Hematopoietic multipotent progenitor cell treated with erythropoietin and hydrocortisone succinate and interleukin-3 and kit ligand, for 8 days (in vitro differentiated cells): ENCODE measurements around the gene KRT9.
"Not testable (repeated sequence)": the region's sequence is repeated elsewhere in the genome, so short reads cannot be mapped to it uniquely, and the experiment has no call there.

Experiments used
- DNase-seq: peaks from one replicate; pipeline ENCODE4 v3.0.0-alpha.2; 2015

The KRT9 gene

DNA sequence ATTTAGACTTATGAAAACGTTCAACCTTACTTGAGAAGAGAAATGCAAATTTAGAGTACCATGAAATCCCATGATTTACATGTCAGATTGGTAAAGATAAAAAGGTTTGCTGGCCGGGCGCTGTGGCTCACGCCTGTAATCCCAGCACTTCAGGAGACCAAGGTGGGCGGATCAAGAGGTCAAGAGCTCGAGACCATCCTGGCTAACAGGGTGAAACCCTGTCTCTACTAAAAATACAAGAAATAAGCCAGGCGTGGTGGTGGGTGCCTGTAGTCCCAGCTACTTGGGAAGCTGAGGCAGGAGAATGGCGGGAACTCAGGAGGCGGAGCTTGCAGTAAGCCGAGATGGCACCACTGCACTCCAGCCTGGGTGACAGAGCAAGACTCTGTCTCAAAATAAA, 29.1 kb downstream of the KRT9 start:
- DNase-seq, result not testable (repeated sequence)

DNA sequence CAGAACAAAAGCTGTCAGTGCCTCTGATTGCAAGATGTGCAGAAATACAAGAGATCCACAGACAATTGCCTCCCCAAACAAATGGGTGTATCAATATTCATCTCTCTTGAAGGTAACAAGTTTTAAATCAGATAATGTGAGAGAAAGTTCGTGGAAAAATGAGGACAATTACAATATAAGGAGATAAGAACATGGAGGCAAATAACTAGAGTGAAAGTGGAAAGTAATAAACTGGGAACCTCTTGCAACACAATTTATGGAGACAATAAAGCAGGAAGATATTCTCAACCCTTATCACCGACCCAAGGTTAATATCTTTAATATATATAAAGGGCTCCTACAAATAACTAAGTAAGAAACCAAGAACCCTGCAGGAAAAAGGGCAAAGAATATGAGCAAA, 29.5 kb downstream of the KRT9 start:
- no peak for DNase-seq

DNA sequence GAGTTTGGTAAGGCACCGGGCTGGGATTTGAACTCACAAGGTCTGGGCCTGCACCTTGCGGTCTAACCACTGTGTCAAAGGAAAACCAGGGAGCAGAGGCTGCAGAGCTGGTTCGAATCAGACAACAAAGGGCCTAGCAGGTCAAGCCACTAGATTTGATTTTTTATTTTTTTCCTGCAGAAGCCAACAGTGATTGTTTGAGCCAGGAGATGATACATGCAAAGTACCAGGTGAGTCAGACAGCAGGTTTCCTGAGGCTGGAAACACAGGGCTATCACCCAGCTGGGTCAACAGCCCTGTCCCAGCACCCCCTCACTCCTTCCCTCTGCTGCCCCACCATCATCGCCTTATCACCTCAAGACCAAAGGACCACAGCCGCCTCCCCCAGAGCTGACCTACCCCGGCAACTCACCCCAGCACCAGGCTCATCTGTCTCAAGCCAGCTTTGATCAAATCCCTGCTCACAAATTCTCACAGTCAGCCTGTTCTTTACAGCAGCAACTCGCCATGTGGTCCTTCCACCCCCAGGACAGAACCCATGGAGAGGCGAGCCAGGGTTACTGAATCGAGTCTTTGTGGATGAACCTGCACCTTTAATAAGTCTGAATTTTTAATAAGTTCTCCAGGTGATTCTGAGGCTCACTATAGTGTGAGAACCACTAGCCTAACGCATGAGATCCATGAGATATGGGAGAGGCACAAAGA, 30.8 kb downstream of the KRT9 start:
- DNase-seq, result no peak

DNA sequence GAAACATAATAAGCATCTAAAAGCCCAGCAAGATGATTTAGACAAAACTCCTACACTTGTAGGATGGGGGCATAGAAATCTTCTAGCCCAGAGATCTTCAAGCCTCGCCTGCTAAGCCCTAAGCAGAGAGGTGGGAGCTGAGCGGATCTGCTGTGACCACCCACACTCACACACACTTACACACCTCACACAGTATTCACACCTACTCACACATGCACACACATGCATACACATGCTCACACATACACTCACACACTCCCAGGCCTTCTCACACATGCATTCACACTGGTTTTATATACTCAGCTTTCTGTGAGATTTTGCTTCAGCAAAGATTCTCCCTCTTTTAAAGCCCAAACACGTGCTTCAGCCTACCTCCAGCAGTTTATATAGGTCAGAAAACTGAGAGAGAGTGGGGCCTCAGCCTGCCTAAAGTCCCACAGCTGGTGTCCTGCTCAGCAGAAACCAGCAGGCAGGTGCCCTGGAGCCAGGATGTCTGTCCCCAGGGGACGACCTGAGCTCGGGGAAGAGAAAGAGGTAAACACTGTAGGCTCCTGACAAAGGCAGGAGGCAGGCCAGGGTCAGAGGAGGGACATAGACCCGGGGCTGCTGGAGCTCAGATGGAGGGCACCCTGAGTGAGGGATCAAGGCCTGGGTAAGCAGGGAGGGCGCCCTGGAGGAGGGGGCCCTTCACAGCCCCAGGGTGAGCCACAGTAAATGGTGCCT, 31.7 kb downstream of the KRT9 start:
- no peak for DNase-seq

DNA sequence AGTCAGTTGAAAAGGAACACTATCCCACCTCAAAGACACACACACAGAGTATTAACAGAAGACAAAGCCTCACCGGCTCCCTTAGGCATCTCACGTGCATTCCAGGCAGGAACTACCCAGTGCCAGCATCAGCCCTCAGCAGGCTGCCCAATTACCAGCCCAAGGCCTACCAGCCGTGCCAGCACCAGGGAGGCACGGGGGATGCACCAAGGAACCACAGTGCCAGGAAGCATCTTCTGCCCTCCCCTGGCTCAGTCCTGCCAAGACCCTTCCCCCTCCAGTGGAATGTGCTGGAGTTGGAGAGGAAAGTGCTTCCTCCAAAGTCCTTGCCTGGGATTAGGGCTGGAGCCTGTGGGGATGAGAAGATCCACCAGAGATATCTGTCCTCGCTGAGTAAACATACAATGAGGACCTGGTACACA, 32.8 kb downstream of the KRT9 start:
- DNase-seq, result no peak

DNA sequence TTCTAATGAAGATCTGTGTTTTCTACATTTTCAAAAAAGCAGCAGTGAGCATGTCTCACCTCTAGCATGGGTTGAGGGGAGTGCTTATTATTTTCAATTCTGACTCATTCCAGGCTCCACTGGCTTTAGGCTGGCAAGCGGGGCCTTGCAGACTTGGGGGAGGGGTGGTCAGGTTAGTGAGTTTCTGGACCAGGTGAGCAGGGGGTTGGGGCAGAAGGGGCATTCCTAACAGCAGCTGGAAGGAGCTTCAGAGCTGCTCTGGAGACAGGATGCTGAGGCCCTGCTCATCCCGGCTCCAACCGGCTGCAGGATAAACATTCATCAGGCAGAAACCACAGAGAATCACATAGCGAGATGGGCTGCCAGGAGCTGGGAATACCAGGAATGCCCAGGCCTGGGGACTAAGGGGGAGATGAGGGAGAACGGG, 33.3 kb downstream of the KRT9 start:
- DNase-seq, result no peak

DNA sequence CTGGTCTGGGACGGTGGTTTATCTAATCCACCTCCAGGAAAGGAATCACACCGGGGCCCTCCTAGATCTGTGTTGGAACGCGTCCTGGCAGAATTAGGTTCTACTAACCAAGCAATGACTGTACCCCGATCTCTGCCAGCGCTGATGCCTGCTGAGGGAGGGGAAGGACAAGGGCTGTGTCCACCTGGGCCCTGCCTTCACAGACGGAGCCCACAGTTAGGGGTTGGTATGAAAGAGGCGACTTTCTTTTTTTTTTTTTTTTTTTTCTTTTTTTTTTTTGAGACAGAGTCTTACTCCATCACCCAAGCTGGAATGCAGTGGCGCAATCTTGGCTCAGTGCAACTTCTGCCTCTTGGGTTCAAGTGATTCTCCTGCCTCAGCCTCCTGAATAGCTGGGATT, 33.9 kb downstream of the KRT9 start:
- no peak for DNase-seq

DNA sequence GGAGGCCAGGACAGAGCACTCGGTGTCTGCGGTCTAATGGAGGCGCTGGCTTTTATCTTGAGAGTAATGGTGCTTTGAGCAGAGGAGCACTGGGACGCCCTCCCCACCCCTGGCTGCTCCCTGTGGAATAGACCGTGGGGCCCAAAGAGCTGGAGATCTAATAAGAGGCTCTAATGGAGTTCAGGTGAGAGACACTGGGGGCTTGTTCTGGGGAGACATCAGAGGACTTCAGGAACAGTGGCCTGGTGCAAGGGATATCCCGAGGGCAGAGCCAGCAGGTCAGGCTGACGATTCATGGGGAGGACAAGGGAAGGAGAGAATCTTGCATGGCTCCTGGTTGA, 34.3 kb downstream of the KRT9 start:
- DNase-seq, result no peak

DNA sequence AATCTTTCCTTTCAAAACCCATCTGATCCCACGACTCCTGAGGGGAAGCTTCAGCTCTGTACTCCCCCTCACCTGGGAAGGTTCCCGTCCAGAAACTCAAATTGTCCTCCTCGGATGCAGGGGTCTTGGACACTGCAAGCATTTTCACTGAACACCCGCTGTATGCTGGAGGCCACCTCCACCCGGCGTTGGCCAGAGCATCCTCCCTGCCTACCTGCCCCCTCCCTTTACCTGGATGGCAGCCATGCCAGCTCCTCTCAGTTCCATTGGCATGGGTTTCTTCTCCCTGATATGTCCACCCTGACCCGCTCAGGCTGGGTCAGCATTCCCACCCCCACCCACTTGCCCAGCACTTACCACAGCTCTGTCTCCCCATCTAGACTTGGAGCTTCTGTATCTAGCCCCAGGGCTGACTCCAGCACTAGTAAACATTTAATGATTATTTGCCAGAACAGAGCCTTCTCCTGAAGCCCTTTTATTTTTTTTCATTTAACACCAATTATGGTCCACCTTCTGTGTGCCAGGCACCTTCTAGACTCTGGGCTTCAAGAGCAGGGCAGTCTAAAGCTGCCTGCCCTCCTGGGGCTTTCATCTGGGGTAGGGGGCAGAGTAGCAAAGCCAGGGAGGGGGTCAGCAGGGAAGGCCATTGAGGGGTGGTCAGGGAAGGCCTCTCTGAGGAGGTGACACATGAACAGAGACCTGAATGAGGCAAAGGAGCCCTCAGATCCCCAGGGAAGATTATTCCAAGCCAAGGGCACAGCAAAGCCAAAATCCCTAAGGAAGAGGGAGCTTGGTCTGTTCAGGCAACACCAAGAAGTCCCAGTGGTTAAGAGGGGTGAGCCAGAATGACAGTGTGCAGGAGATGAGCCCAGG, 34.9 kb downstream of the KRT9 start:
- DNase-seq, result no peak

DNA sequence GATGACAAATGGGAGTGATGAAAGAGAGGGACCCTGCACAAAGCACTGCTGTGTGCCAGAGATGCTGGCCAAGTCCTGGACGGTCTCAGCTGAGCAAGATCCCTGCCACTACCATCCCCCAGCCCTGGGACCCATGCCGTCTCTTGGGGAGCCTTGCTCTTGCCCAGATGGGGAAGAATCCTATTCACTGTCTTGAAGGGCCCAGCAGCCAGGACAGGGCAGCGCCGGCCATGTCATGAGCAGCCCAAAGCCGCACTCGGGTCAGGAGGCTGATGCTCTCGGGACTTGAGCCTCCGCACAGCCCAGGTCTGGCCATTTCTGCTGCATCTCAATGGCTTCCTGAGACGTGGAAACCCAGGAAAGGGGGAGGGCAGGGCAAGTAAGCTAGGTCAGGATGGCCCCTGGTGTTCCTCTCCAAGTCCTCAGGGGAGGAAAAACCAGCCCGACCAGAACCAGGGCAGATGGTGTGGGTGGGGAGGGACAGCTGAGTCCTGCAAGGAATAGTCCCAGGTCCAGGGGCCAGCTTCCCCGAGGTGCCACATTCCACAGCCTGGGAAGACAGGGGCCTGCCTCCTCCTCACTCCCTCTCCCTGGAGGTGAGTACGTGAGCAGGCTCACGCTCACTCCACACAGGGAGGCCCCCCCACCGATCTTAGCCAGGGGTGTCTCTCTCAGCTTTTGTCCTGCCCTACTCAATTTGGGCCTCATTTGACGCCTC, 35.9 kb downstream of the KRT9 start:
- DNase-seq, result no peak

DNA sequence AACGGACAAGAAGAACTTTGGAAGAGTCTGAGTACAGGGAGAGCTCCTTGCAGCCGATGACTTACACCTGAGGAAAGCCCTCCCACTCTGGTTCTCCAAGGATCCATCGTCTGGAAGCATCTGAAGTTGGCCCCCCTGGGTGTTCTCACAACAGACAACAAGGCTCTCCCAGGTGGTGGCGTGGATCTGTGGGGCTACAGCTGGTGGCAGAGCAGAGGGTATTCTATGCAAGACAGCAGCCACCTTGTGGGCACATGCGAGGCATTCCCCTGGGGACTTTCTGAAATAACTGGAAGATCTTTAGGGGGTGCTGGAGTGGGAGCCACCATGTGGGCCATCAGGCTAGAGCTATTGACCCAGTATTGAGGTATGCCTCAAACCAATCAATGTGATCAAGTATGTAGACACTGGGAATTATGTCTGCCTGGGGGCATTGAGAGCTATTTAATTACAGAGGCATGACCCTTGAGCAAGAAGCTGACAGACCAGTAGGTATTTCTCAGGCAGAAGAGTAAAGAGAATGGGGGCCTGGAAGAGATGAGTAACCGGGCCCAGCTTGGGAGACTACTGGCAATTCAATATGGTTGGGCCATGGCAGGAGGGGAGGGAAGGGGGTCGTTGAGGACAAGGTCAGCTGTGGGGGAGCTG, 36.8 kb downstream of the KRT9 start:
- DNase-seq, result no peak

DNA sequence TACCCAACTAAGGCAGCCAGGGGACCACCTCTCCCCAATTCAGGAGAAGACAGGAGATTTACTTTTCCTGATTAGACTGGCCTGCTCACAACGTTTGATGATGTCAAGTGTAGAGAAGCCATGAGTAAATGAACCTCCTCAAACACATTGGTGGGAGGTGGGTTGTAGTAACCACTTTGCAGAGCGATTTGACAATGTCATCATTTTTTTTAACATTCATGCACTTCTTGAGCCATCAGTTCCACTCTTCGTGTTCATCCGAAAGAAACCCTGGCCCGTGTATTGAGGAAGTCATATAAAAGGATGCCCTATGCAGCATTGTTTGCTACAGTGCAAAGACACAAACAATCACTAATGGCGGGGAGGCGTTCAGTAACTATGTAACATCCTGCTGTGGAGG, 38.2 kb downstream of the KRT9 start:
- no peak for DNase-seq

DNA sequence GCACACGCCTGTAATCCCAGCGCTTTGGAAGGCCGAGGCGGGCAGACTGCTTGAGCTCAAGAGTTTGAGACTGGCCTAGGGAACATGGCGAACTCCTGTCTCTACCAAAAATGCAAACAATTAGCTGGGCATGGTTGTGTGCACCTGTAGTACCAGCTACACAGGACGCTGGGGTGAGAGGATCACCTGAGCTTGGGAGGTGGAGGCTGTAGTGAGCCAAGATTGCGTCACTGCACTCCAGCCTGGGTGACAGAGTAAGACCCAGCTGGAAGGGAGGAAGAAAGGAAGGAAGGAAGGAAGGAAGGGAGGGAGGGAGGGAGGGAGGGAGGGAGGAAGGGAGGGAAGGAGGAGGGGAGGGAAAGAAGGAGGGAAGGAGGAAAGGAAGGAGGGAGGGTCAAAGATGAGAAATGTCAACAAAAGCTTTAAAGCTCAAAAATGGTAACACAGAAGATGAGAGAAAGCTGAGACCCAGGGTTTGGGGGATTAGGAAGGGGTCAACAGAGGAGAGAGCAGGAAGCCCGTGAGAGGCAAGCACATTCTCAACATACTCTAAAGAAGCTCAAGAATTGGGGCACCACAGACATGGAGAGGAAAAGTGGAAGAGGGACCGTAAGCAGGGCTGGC, 38.8 kb downstream of the KRT9 start:
- no peak for DNase-seq

DNA sequence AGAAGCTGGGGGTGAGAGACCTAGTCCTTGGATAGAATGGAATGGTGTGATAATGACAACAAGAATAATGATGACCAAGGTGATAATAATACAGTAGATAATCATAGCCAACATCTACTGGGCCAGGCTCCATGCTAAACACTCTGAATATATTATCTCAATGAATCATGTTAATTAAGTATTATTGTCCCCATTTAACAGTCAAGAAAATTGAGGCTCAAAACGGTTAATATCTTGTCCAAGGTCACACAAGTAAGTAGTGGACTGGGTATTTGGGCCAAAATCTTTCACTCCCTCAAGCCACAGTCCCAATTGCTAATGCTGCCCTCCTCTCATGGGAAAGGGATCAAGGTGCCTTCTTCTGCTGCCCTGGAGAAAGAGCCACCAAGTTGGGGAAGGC, 39.9 kb downstream of the KRT9 start:
- no peak for DNase-seq

DNA sequence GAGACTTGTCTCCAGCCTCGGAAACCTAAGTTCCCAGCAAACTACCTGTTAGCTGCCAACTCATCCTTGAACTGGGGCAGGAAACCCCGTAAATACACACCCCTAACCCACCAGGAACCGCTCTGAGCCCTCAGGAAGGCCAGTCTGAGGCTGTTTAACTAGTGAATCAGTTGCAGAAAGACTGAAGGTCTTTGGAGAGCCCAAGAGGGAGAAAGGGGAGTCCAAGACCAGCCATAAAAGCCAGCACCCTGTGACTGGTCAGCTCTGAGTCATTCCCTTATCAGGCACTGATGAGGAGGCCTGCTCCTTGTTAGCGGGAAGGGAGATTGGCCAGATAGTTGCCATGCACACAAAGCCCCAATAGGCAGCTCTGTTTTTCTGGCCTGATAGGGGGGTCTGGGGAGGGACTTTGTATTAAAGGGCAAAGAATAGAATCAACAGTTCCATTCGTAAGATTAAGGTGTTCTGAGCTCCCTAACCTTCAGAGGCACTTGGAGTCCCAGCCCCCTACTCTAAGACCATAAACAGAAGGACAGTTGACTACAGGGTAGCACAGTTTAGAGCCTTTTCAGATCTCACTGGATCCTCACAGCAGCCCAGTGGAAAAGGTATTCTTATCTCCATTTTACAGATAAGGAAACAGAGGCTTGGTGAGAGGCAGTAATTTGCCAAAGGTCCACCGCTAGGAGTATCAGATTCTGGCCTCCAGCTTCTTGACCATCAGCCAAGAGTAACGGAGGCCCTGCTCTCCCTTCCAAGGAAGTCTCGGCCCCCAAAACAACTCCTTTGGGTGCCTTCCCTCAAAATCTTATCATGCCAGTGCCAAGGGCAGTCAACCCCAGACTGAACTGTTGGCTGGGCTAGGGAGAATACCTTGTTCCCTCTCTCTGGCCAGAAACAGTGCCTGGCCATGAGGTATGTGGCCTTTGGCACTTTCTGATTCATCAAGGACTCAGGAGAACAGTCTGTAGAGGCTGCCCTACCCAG, 41.5 kb downstream of the KRT9 start:
- peak; percentile 74 for DNase-seq

DNA sequence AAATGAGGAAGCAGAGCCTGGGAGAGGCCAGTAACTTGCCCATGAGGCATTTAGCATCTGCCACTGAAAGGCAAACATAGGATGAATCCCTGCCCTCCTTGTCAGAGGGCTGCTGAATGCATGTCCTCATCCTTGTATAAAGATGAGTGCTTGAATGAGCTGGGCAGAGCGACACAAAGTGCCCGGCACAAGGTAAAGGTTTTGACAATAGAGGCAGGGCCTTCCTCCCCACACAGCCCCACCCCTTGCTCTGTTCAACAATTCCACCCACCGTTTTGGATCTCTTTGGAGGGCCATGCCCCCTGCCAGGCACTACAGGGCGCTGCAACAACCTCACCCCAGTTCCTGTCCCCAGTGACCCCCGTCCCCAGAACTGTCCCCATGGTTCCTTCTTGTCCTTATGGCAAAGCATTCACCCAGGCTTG, 42.4 kb downstream of the KRT9 start:
- peak; percentile 4 for DNase-seq

DNA sequence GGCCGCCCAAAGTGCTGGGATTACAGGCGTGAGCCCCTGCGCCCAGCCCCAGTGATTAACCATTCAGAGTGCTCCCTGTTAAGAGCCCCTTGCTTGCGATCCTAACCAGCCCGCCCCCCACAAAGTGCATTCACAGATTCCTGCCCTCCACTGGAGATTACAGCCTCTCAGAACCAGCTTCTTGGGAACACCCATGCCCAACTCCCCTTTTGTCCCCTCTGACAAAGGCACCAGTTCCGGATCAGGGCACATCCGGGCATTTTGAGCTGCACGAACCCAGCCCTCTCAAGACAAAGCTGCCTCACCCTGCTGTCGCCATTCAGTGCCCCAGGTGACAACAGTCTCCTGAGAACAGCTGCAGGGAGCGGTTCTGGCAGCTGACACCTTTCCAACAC, 42.9 kb downstream of the KRT9 start:
- no peak for DNase-seq

DNA sequence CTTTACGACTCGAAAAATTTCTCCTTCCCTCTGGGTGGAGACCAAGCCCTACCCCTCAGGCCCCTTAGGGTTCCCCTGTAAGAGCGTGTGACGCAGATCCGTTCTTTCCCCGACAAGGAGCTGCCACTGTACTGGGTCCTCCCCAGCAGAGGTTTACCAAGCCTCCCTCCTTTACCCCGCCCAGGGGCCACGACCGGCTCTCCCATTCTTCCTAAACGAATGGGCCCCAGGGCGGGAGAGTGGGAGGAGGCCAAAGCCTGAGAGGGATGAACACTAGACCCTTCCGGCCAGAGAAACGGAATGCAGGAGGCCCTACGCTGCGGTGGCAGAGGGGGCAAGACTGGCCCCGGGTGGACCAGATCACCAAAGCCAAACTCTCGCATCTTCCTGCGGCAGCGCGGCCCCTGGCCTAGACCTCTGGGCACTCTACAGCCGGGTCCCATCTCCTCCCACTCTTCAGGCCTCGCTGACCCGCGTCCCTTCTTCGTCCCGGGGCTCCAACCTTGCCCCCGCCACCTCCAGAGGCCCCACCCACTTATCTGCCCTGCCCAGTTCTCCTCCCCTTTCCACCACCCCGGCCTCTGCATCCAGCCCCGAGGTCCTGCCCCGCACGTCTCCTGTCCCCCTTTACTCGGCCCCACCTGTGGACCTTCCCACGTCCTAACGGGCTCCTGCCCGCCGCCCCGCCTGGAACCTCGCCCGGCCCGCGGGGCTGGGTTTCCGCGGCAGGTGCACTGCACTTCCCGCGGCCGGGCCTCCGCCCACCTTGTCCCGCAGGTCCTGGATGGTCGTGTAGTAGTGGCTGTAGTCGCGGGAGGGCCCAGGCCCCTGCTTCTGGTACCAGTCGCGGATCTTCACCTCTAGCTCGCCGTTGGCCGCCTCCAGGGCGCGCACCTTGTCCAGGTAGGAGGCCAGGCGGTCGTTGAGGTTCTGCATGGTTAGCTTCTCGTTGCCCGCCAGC, 44.5 kb downstream of the KRT9 start:
- DNase-seq, result no peak

DNA sequence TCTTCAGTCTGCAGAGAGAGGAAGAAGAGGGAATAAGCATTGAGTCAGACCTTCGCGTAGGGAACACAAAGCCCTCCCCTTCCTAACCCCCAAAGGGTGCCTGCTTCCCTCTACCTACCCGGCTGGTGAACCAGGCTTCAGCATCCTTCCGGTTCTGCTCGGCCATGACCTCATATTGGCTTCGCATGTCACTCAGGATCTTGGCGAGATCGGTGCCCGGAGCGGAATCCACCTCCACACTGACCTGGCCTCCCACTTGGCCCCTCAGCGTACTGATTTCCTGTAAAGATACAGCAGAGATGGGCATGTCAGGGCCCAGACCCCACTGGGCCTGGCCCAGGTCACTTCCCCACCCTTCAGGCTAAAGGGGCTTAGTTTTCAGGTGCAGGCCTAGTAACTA, 47.6 kb downstream of the KRT9 start:
- no peak for DNase-seq

DNA sequence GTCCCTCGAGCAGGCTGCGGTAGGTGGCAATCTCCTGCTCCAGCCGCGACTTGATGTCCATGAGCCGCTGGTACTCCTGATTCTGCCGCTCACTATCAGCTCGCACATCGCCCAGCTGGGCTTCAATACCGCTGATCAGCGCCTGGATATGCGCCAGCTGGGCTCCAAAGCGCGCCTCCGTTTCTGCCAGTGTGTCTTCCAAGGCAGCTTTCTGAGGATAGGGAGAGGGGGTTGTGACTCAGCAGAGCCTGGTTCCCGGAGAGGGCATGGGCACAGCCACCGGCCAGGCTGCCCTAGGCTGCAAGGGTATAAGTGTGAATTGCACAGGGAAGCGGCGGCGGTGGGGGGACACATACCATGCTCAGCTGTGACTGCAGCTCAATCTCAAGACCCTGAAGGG, 48.1 kb downstream of the KRT9 start:
- DNase-seq, result peak; percentile 32
